Upper lobe of right lung (tissue), 1 donor: ENCODE results near the gene GNG12. TPM values are rescaled to one million over a fixed set of nuclear protein-coding genes. Genes with fewer than 3 reads are reported as not detected.

Experiments used
- ATAC-seq: fragments of 200-7000 bp; cut with Tn5 transposase; one replicate; pipeline ENCODE4 v1.9.1; 2020; ENCODE audit warnings: mild to moderate bottlenecking, moderate library complexity
- DNase-seq: peaks from one replicate; pipeline ENCODE4 v3.0.0-alpha.2; 2020
- H3K27ac ChIP-seq: fragments of 200-600 bp; one replicate; pipeline ENCODE4 v1.8.0; 2022
- H3K27me3 ChIP-seq: fragments of 200-600 bp; one replicate; pipeline ENCODE4 v1.8.0; 2022; ENCODE audit warnings: mild to moderate bottlenecking
- H3K36me3 ChIP-seq: fragments of 200-600 bp; one replicate; pipeline ENCODE4 v1.8.0; 2022
- H3K4me1 ChIP-seq: fragments of 200-600 bp; one replicate; pipeline ENCODE4 v1.8.0; 2022
- H3K4me3 ChIP-seq: fragments of 200-600 bp; one replicate; pipeline ENCODE4 v1.8.0; 2022; ENCODE audit warnings: mild to moderate bottlenecking
- H3K9me3 ChIP-seq: fragments of 200-600 bp; one replicate; pipeline ENCODE4 v1.8.0; 2022
- CTCF ChIP-seq: fragments of 200-600 bp; IDR thresholded peaks from one replicate; pipeline ENCODE4 v1.8.0; 2022; ENCODE audit warnings: antibody characterized with exemption
- intact Hi-C: fragments of 100-400 bp; cut with DNase I; formaldehyde crosslinking; loops from one replicate; pipeline ENCODE4 v1.11.0; 2022
- total RNA-seq: library from RNA; stranded (reverse); fragmentation: NEBNext Ultra II Directional; extraction: Animal tissue kit (Norgen Biotek cat#: 25700); gene quantifications from one replicate; pipeline ENCODE4 v1.2.1, GENCODE V29; 2021
- donor health status: DM: no; HTN: yes; CAD: no; lungs with severe emphysema.

The GNG12 gene
- total RNA-seq, 1 donor from 2014 or later = 59.8 TPM

DNA sequence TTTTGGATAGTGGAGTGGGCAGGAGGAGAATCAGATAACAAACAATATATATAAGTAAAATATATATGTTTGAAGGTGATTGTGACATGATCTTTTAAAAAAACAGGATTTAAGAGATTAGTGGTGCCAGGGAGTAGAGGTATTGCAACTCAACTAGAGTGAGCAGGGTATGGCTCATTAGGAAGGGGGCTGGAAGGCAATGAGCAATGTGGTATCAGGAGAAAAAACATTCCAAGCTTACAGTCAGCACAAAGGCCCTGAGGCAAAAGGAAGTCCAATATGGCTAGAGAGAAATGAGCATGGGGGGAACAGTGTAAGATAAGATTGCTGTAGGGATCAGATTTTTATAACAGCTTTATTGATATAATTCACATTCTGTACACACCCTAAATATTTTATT is 153.6 kb downstream of the GNG12 start:
- intact Hi-C loops = no loop called here
- Histone ChIP-seq H3K9me3 (no peaks in the 10 kb centered on the region), H3K36me3 (no peaks in the 10 kb centered on the region), H3K27me3 (no peaks in the 10 kb centered on the region), H3K27ac (no peak overlapping the region), H3K4me1 (peaks cover 14% of the 10 kb centered on the region), H3K4me3 (no peak overlapping the region)
- ATAC-seq = no peak
- no peak for TF ChIP-seq CTCF
- DNase-seq = no peak

- H3K27ac ChIP-seq = no peak overlapping the region
- intact Hi-C loops = no loop called here
- no peaks in the 10 kb centered on the region for H3K36me3 ChIP-seq
- no peak overlapping the region for H3K4me3 ChIP-seq
- no peak for TF ChIP-seq CTCF
- no peak for ATAC-seq
- H3K4me1 ChIP-seq = peaks cover 17% of the 10 kb centered on the region
- H3K27me3 ChIP-seq = no peaks in the 10 kb centered on the region
- H3K9me3 ChIP-seq = no peaks in the 10 kb centered on the region
- no peak for DNase-seq
Measured at GRCh38 chr1:67677930-67678329, 155.3 kb downstream of the GNG12 start.

DNA sequence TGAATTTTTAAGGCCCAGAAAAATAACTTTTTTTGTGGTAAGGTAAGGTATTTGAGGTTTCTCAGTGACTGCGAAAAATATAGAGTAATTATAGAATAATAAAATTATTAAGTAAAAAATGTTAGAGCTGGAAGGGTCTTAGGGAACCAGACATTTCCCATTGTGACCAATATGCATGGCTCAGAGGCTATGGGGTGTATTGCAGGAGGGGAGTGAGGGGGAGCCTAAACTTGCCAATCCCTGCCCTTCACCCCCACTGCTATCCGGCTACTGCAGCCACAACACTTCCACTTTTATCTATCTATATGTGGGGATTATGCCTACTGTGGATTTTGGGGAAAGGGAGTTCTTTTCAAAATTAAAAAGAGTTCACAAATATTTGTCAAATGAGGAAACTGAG is 155.9 kb downstream of the GNG12 start:
- Histone ChIP-seq H3K4me3 (no peak overlapping the region), H3K36me3 (no peaks in the 10 kb centered on the region), H3K4me1 (peaks cover 17% of the 10 kb centered on the region), H3K9me3 (no peaks in the 10 kb centered on the region), H3K27me3 (no peaks in the 10 kb centered on the region), H3K27ac (no peak overlapping the region)
- ATAC-seq (no peak), DNase-seq (no peak)
- no peak for TF ChIP-seq CTCF
- intact Hi-C loops = no loop called here

DNA sequence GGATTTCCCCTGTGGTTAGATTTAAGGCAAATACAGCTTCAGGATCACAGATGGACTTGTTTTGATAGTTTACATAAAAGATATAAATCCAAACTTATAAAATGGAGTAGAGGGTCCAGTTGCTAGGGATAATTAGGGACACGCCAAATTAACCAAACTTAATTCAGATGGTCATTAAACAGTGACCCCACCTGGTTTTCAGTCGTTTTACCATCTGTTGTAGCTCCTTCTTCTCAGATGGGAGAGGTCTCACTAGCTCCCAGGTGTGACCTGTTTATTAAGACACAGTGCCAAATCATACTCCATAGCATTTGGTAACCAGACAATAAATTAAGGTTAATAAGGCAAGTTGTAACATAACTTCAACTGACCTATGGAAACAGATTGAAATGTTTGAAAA is 156.3 kb downstream of the GNG12 start:
- peaks cover 17% of the 10 kb centered on the region for H3K4me1 ChIP-seq
- TF ChIP-seq CTCF = no peak
- H3K4me3 ChIP-seq = no peak overlapping the region
- no peak for ATAC-seq
- DNase-seq = no peak
- intact Hi-C loops = no loop called here
- no peak overlapping the region for H3K27ac ChIP-seq
- H3K27me3 ChIP-seq = no peaks in the 10 kb centered on the region
- no peaks in the 10 kb centered on the region for H3K9me3 ChIP-seq
- no peaks in the 10 kb centered on the region for H3K36me3 ChIP-seq

GRCh38 chr1:67676287-67676686 is 157.0 kb downstream of the GNG12 start:
- intact Hi-C loops = no loop called here

More at GRCh38 chr1:67676287-67676686, 157.0 kb downstream of the GNG12 start:
- Histone ChIP-seq H3K27me3 (no peaks in the 10 kb centered on the region), H3K27ac (no peak overlapping the region), H3K4me3 (no peak overlapping the region), H3K36me3 (no peaks in the 10 kb centered on the region), H3K9me3 (no peaks in the 10 kb centered on the region), H3K4me1 (peaks cover 17% of the 10 kb centered on the region)
- no peak for ATAC-seq
- no peak for TF ChIP-seq CTCF
- DNase-seq = no peak
